Kidney (tissue), 14 donors: ENCODE data around the gene DNAH5. TPM values are rescaled to one million over a fixed set of nuclear protein-coding genes. Genes with fewer than 3 reads are reported as not detected.
A peak's percentile ranks its signal among the peaks of the same experiment; 100 is the strongest.

Experiments
- DNase-seq, 5 donors: peaks; one replicate each; pipeline ENCODE4 v3.0.0-alpha.2; 2013 to 2020
- FAIRE-seq: peaks from 2 replicates; lab custom pipeline; 2012; peaks lifted over from hg19 to GRCh38; lab: Jason Lieb, UNC
- H3K27ac ChIP-seq, 2 donors: one replicate each; pipeline ENCODE4 v1.7.0; 2013; ENCODE audit warnings: low read depth in 2 of 2, low read length in 2 of 2, inconsistent platforms in 1 of 2
- H3K27me3 ChIP-seq: one replicate; pipeline ENCODE4 v1.7.1; 2013; ENCODE audit warnings: low read length, inconsistent platforms; ENCODE audit not compliant: control insufficient read depth, insufficient read depth
- H3K36me3 ChIP-seq, 3 donors: one replicate each; pipeline versions ENCODE4 v1.7.0 to v1.7.1; 2013; ENCODE audit warnings: low read length in 3 of 3, control low read depth in 1 of 3, inconsistent platforms in 1 of 3; ENCODE audit not compliant: insufficient read depth in 3 of 3, control insufficient read depth in 2 of 3
- H3K4me1 ChIP-seq, 3 donors: one replicate each; pipeline versions ENCODE4 v1.7.0 to v1.7.1; 2013; ENCODE audit warnings: low read length in 3 of 3, inconsistent platforms in 1 of 3, low read depth in 1 of 3; ENCODE audit not compliant: control insufficient read depth in 2 of 3, insufficient read depth in 2 of 3
- H3K4me3 ChIP-seq, 3 donors: one replicate each; pipeline versions ENCODE4 v1.7.0 to v1.8.1; 2013; ENCODE audit warnings: low read length in 3 of 3, control low read depth in 1 of 3, inconsistent platforms in 1 of 3
- H3K9ac ChIP-seq, 3 donors: one replicate each; pipeline versions ENCODE4 v1.7.0 to v1.7.1; 2013; ENCODE audit warnings: low read length in 3 of 3, control low read depth in 1 of 3, inconsistent platforms in 1 of 3
- H3K9me3 ChIP-seq, 3 donors: one replicate each; pipeline versions ENCODE4 v1.7.0 to v1.7.1; 2013; ENCODE audit warnings: low read length in 3 of 3, control low read depth in 1 of 3, inconsistent platforms in 1 of 3; ENCODE audit not compliant: control insufficient read depth in 2 of 3, insufficient read depth in 1 of 3
- CTCF ChIP-seq: IDR thresholded peaks from 3 replicates; pipeline ENCODE4 v1.5.1; 2012; ENCODE audit warnings: mild to moderate bottlenecking, moderate library complexity, borderline replicate concordance; ENCODE audit not compliant: insufficient read depth; ENCODE audit errors: extremely low read depth
- intact Hi-C: fragments of 100-400 bp; cut with DNase I; formaldehyde crosslinking; loops from one replicate; pipeline ENCODE4 v1.11.1; 2022
- polyA plus RNA-seq: library from polyadenylated mRNA; stranded (reverse); fragments of 350-450 nt; fragmentation: Illumina TruSeq; extraction: RNeasy Lipid Tissue Mini Kit (QIAGEN cat#74804); gene quantifications from one replicate; pipeline ENCODE4 v1.2.3, GENCODE V29; 2014; ENCODE audit warnings: low read depth, low replicate concordance; ENCODE audit not compliant: insufficient read depth
- total RNA-seq: library from RNA; stranded (reverse); fragmentation: NEBNext Ultra II Directional; extraction: Animal tissue kit (Norgen Biotek cat#: 25700); gene quantifications from one replicate; pipeline ENCODE4 v1.2.1, GENCODE V29; 2021
- donor health status: control.
- donor health status: control.
- donor health status: control.
- donor health status: control.
- donor health status: control.
- donor health status: DM: yes; HTN: yes; CAD: no.
- donor health status: Normal renal cell carcinoma (clear cell type).

The DNAH5 gene
- total and polyA plus RNA-seq, 2 donors from 2014 or later = 0.49 to 16.4 TPM

GRCh38 chr5:13735691-13736090, 208.8 kb downstream of the DNAH5 start:
- H3K9me3 ChIP-seq = peaks cover 0 to 3% (median 0%) of the 10 kb centered on the region in 3 donors
- H3K27ac ChIP-seq = no peak overlapping the region
- FAIRE-seq (no peak), DNase-seq (peak in 3 of 5 donors; percentile 10 to 33 (median 18))
- H3K4me1 ChIP-seq = no peaks in the 10 kb centered on the region
- no peak overlapping the region for H3K9ac ChIP-seq
- TF ChIP-seq CTCF = no peak
- no peaks in the 10 kb centered on the region for H3K27me3 ChIP-seq
- H3K4me3 ChIP-seq = no peak overlapping the region
- intact Hi-C loops = no loop called here
- no peaks in the 10 kb centered on the region for H3K36me3 ChIP-seq

GRCh38 chr5:13731121-13731628, 213.3 kb downstream of the DNAH5 start:
- intact Hi-C loops = no loop called here
- FAIRE-seq = no peak
- TF ChIP-seq CTCF = no peak

GRCh38 chr5:13708906-13709305, 235.6 kb downstream of the DNAH5 start:
- H3K36me3 ChIP-seq = no peaks in the 10 kb centered on the region
- FAIRE-seq (no peak), DNase-seq (no peak)
- intact Hi-C loops = no loop called here
- H3K27me3 ChIP-seq = no peaks in the 10 kb centered on the region
- no peak overlapping the region for H3K9ac ChIP-seq
- no peaks in the 10 kb centered on the region for H3K9me3 ChIP-seq
- no peak for TF ChIP-seq CTCF
- H3K4me3 ChIP-seq = no peak overlapping the region
- no peak overlapping the region for H3K27ac ChIP-seq
- no peaks in the 10 kb centered on the region for H3K4me1 ChIP-seq

More at GRCh38 chr5:13731121-13731628, 213.3 kb downstream of the DNAH5 start:
- H3K27me3 ChIP-seq = no peaks in the 10 kb centered on the region
- no peak overlapping the region for H3K27ac ChIP-seq
- no peak for DNase-seq
- H3K4me3 ChIP-seq = no peak overlapping the region
- no peaks in the 10 kb centered on the region for H3K36me3 ChIP-seq
- H3K9ac ChIP-seq = no peak overlapping the region
- H3K9me3 ChIP-seq = peaks cover 0 to 3% (median 0%) of the 10 kb centered on the region in 3 donors
- H3K4me1 ChIP-seq = no peaks in the 10 kb centered on the region

- H3K36me3 ChIP-seq = no peaks in the 10 kb centered on the region
- DNase-seq = no peak
- H3K27me3 ChIP-seq = no peaks in the 10 kb centered on the region
- intact Hi-C loops = no loop called here
- no peak overlapping the region for H3K9ac ChIP-seq
- H3K27ac ChIP-seq = no peak overlapping the region
- no peaks in the 10 kb centered on the region for H3K9me3 ChIP-seq
- no peak for TF ChIP-seq CTCF
- H3K4me3 ChIP-seq = no peak overlapping the region
- FAIRE-seq = no peak
- no peaks in the 10 kb centered on the region for H3K4me1 ChIP-seq
These were observed 236.1 kb downstream of the DNAH5 start for GRCh38 chr5:13708432-13708831.
